IMR-90 (cell line): ENCODE data around the gene PRPF4. TPM values are rescaled to one million over a fixed set of nuclear protein-coding genes. Genes with fewer than 3 reads are reported as not detected.

Experiments used
- ATAC-seq: fragments of 200-7000 bp; cut with Tn5 transposase; 2 replicates; pipeline ENCODE4 v1.9.1; 2020; ENCODE audit warnings: low read depth, mild to moderate bottlenecking, moderate library complexity
- BruUV-seq: library from RNA; stranded (reverse); fragments of 400-500 nt; replicated peaks from 2 replicates; lab custom pipeline; 2021; lab: Mats Ljungman, UMichigan
- CTCF ChIA-PET: fragments of 300-600 bp; formaldehyde crosslinking; extraction: SDS; loops from one replicate; lab custom pipeline; 2021; ENCODE audit warnings: antibody characterized with exemption; lab: Yijun Ruan, JAX
- POLR2A ChIA-PET: fragments of 300-600 bp; sonication (Branson Sonifier 250); formaldehyde crosslinking; loops from one replicate; lab custom pipeline; 2022; ENCODE audit warnings: antibody characterized with exemption; ENCODE audit not compliant: unreplicated experiment; lab: Charles Lee
- DNase-seq: peaks from one replicate; pipeline ENCODE4 v3.0.0; 2013
- H2AFZ ChIP-seq: replicated peaks from 2 replicates; pipeline ENCODE3; 2013; ENCODE audit warnings: low read length, mild to moderate bottlenecking; ENCODE audit not compliant: poor library complexity
- H2AK5ac ChIP-seq: 2 replicates; pipeline ENCODE4 v1.6.1; 2013; ENCODE audit warnings: low read depth, low read length, inconsistent platforms
- H2AK9ac ChIP-seq: replicated peaks from 2 replicates; pipeline ENCODE3; 2013; ENCODE audit warnings: mild to moderate bottlenecking, low read depth, low read length, moderate library complexity; ENCODE audit not compliant: poor library complexity
- H2BK120ac ChIP-seq: 2 replicates; pipeline ENCODE4 v1.6.1; 2013; ENCODE audit warnings: low read depth, low read length, inconsistent platforms
- H2BK15ac ChIP-seq: 3 replicates; pipeline ENCODE4 v1.6.1; 2013; ENCODE audit warnings: low read depth, low read length, inconsistent platforms
- H2BK20ac ChIP-seq: 2 replicates; pipeline ENCODE4 v1.6.1; 2013; ENCODE audit warnings: low read depth, mild to moderate bottlenecking, inconsistent platforms, low read length, moderate library complexity
- H2BK5ac ChIP-seq: 2 replicates; pipeline ENCODE4 v1.6.1; 2013; ENCODE audit warnings: mild to moderate bottlenecking, low read depth, low read length, inconsistent platforms; ENCODE audit not compliant: poor library complexity, severe bottlenecking
- H3K14ac ChIP-seq: replicated peaks from 2 replicates; pipeline ENCODE4 v1.6.1; 2013; ENCODE audit warnings: low read depth, low read length, inconsistent platforms
- H3K18ac ChIP-seq: 2 replicates; pipeline ENCODE4 v1.6.1; 2013; ENCODE audit warnings: low read depth, low read length, control low read depth
- H3K23ac ChIP-seq: 2 replicates; pipeline ENCODE4 v1.6.1; 2013; ENCODE audit warnings: low read depth, low read length, inconsistent platforms
- H3K27ac ChIP-seq: 2 replicates; pipeline ENCODE4 v1.5.1; 2013; ENCODE audit warnings: mild to moderate bottlenecking, control low read depth, low read length; ENCODE audit not compliant: insufficient read depth
- H3K27me3 ChIP-seq: 2 replicates; pipeline ENCODE4 v1.6.1; 2013; ENCODE audit warnings: low read length; ENCODE audit not compliant: control insufficient read depth, insufficient read depth
- H3K36me3 ChIP-seq: 2 replicates; pipeline ENCODE4 v1.6.1; 2013; ENCODE audit warnings: low read length, mixed read lengths; ENCODE audit not compliant: control insufficient read depth, insufficient read depth
- H3K4ac ChIP-seq: 2 replicates; pipeline ENCODE4 v1.6.1; 2013; ENCODE audit warnings: low read depth, low read length, inconsistent platforms
- H3K4me1 ChIP-seq: 2 replicates; pipeline ENCODE4 v1.6.1; 2013; ENCODE audit warnings: low read length, mixed read lengths; ENCODE audit not compliant: control insufficient read depth, insufficient read depth
- H3K4me2 ChIP-seq: 2 replicates; pipeline ENCODE4 v1.6.1; 2013; ENCODE audit warnings: low read depth, mild to moderate bottlenecking, control low read depth, low read length, moderate library complexity
- H3K4me3 ChIP-seq: 2 replicates; pipeline ENCODE4 v1.5.1; 2013; ENCODE audit warnings: low read depth, mild to moderate bottlenecking, control low read depth, low read length, moderate library complexity; ENCODE audit not compliant: insufficient read depth
- H3K56ac ChIP-seq: 2 replicates; pipeline ENCODE4 v1.6.1; 2013; ENCODE audit warnings: low read length, inconsistent platforms; ENCODE audit not compliant: insufficient read depth; ENCODE audit errors: extremely low read depth
- H3K79me1 ChIP-seq, 2 experiments: 2 replicates each; pipeline ENCODE4 v1.6.1; 2013; ENCODE audit warnings: low read length in 2 of 2, inconsistent platforms in 1 of 2, low read depth in 1 of 2
- H3K9ac ChIP-seq: 2 replicates; pipeline ENCODE4 v1.6.1; 2013; ENCODE audit warnings: low read depth, low read length, control low read depth
- H3K9me1 ChIP-seq: 2 replicates; pipeline ENCODE4 v1.6.1; 2013; ENCODE audit warnings: low read length, inconsistent platforms; ENCODE audit not compliant: insufficient read depth
- H3K9me3 ChIP-seq: 2 replicates; pipeline ENCODE4 v1.6.1; 2013; ENCODE audit warnings: low read length; ENCODE audit not compliant: control insufficient read depth, insufficient read depth
- H4K20me1 ChIP-seq: 2 replicates; pipeline ENCODE4 v1.6.1; 2013; ENCODE audit warnings: low read length, inconsistent platforms; ENCODE audit not compliant: insufficient read depth
- H4K5ac ChIP-seq: 2 replicates; pipeline ENCODE4 v1.6.1; 2013; ENCODE audit warnings: mild to moderate bottlenecking, low read depth, low read length, control low read depth
- H4K8ac ChIP-seq, 2 experiments: 2 replicates each; pipeline ENCODE4 v1.6.1; 2013; ENCODE audit warnings: low read depth in 2 of 2, low read length in 2 of 2, control low read depth in 1 of 2, inconsistent platforms in 1 of 2
- H4K91ac ChIP-seq: 2 replicates; pipeline ENCODE4 v1.6.1; 2013; ENCODE audit warnings: low read depth, low read length, inconsistent platforms; ENCODE audit not compliant: insufficient read depth
- RCOR1 ChIP-seq: IDR thresholded peaks from 2 replicates; pipeline ENCODE4 v1.6.1; 2012; ENCODE audit warnings: mild to moderate bottlenecking, low read length, improper control_type of control experiment; ENCODE audit not compliant: insufficient replicate concordance
- SMC3 ChIP-seq: fragments of 150-350 bp; IDR thresholded peaks from 2 replicates; pipeline ENCODE4 v1.6.1; 2016; ENCODE audit warnings: low read depth, mild to moderate bottlenecking, antibody characterized with exemption, low read length, moderate library complexity
- WGBS, 2 experiments: methylation state at CpG; one replicate each; pipeline versions ENCODE4 v1.1.5 to v1.1.7; 2013; ENCODE audit warnings: missing lambda C conversion rate in 2 of 2; ENCODE audit not compliant: insufficient read length in 1 of 2; ENCODE audit errors: extremely low coverage in 2 of 2; 5-methylcytosine and 5-hydroxymethylcytosine counted together
- dilution Hi-C: fragments of 300-500 bp; cut with HindIII; formaldehyde crosslinking; loops from one replicate; pipeline ENCODE4 v1.14.3; 2018; ENCODE audit warnings: low sequenced_read_pairs; ENCODE audit not compliant: unreplicated experiment
- in situ Hi-C: fragments of 300-500 bp; cut with MboI; formaldehyde crosslinking; loops from 3 replicates; pipeline ENCODE4 v1.14.3; 2019; ENCODE audit warnings: low sequenced_read_pairs, inconsistent platforms, mixed read lengths
- intact Hi-C: fragments of 100-400 bp; cut with micrococcal nuclease; formaldehyde crosslinking; loops from 2 replicates; pipeline ENCODE4 v1.10.0; 2022
- polyA plus RNA-seq, 3 experiments: library from polyadenylated mRNA; depleted of rRNA; stranded (reverse); fragments of >200 nt; gene quantifications; 2 replicates each; pipeline ENCODE4 v1.2.3, GENCODE V29; 2012; ENCODE audit warnings: low replicate concordance in 1 of 3
- total RNA-seq: library from RNA; depleted of rRNA; stranded (reverse); fragments of >200 nt; gene quantifications from 2 replicates; pipeline ENCODE4 v1.2.3, GENCODE V29; 2012

Gene PRPF4
- total and polyA plus RNA-seq, 2 of the 4 experiments (the other 2 are of a cell fraction) = 21.4 to 38.0 TPM

DNA sequence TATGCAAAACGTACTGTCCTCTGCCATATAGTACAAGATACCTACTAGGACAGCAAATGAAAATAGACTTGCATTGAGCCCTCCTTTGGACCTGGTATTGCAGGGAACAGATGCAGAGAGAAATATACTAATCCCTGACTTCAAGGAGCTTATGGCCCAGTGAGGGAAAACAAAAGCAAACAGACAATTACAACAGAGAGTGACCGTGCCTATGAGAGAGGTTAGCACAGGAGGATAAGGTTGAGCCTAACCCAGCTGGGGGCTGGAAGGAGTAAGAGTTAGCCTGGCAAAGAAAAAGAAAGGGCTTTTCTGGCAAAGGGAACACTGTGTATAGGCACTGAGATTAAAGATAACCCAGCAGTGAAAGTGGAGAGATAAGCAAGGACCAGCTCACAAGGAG lies 5.6 kb upstream of the PRPF4 start:
- Histone ChIP-seq H2BK120ac (no peak overlapping the region), H3K56ac (no peak overlapping the region), H3K4me2 (no peak overlapping the region), H3K9me1 (no peaks in the 10 kb centered on the region), H3K18ac (no peak overlapping the region), H2BK20ac (no peak overlapping the region), H3K9me3 (no peaks in the 10 kb centered on the region), H2BK5ac (no peak overlapping the region), H2AK5ac (no peak overlapping the region), H3K4me1 (no peaks in the 10 kb centered on the region), H3K4me3 (no peak overlapping the region), H3K79me1 (peaks cover 6 to 23% of the 10 kb centered on the region in 2 experiments; a peak in 3 of 4 replicates), H3K27ac (no peak overlapping the region), H2AK9ac (no peak overlapping the region), H3K27me3 (no peaks in the 10 kb centered on the region), H2AFZ (no peak overlapping the region), H3K4ac (no peak overlapping the region), H4K5ac (no peak overlapping the region), H3K36me3 (peaks cover 30% of the 10 kb centered on the region), H2BK15ac (no peak overlapping the region), H3K23ac (no peak overlapping the region), H4K8ac (no peak overlapping the region), H3K9ac (no peak overlapping the region), H4K91ac (no peak overlapping the region), H3K14ac (no peak overlapping the region), H4K20me1 (no peaks in the 10 kb centered on the region)
- intact Hi-C loops = loop anchor here (5.0 to 10.0 kb wide), 3 partner anchors 75 to 385 kb away; no protein-coding TSS in a partner anchor
- ATAC-seq = no peak
- dilution Hi-C loops = no loop called here
- ChIA-PET CTCF (no interaction called here), POLR2A (no interaction called here)
- BruUV-seq = no TSS peak
- no peak for TF ChIP-seq RCOR1
- TF ChIP-seq SMC3 = no peak
- DNase-seq = no peak
- no CpG with 5 or more reads among the region's 2 CpGs for WGBS, 2 experiments
- in situ Hi-C loops = no loop called here
